Measurements from ENCODE around the gene MMP15.

GRCh38 chr16:58029410-58029809, 3.9 kb downstream of the MMP15 start:
- no peak for TF ChIP-seq CTCF (IDR thresholded peaks at IDR 0.05)
- no peak for TF ChIP-seq POLR2A (IDR thresholded peaks at IDR 0.05)
